Panc1 (cell line): ENCODE measurements around the gene ADAMTS2.

ENCODE experiments used
- POLR2AphosphoS5 ChIP-seq: IDR thresholded peaks from 2 replicates; pipeline ENCODE4 v1.6.1; 2012; ENCODE audit warnings: mild to moderate bottlenecking, low read depth, low read length, moderate library complexity
- SIN3A ChIP-seq: IDR thresholded peaks from 2 replicates; pipeline ENCODE4 v1.6.1; 2012; ENCODE audit warnings: low read depth, mild to moderate bottlenecking, low read length, moderate library complexity, borderline replicate concordance; ENCODE audit not compliant: insufficient read depth
- TCF7L2 ChIP-seq: IDR thresholded peaks from 2 replicates; pipeline ENCODE4 v1.6.1; 2011; ENCODE audit warnings: mild to moderate bottlenecking, low read depth, low read length, inconsistent platforms
- TF ChIP-seq, protein P1 (sequence below): fragments of 450-650 bp; IDR thresholded peaks from 2 replicates; pipeline ENCODE4 v1.5.1; 2017; ENCODE audit warnings: mild to moderate bottlenecking
- TF ChIP-seq, protein P2 (sequence below), 2 experiments: IDR thresholded peaks; 2 replicates each; pipeline ENCODE4 v1.6.1; 2011 to 2012; ENCODE audit warnings: low read depth in 2 of 2, control low read depth in 1 of 2, low read length in 1 of 2, mild to moderate bottlenecking in 1 of 2, moderate library complexity in 1 of 2; ENCODE audit not compliant: insufficient read depth in 1 of 2

DNA sequence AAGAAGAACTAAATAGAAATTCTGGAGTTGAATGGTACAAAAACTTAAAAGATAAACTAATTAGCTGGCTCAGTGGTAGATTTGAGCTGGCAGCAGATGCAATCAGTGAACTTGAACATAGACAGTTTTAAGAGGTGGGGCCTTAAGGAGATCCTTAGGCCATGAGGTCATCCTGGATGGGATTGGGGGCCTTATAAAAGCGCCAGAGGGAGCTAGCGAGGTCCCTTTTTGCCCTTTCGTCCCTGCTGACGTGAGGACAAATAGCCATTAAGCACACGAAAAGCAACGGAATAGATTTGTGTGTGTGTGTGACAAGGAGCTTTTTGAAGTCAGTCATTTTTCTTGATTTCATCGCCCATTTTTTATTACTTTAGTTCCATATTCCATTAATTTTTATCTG is 201.8 kb downstream of the ADAMTS2 start:
- TF ChIP-seq, protein P1, sequence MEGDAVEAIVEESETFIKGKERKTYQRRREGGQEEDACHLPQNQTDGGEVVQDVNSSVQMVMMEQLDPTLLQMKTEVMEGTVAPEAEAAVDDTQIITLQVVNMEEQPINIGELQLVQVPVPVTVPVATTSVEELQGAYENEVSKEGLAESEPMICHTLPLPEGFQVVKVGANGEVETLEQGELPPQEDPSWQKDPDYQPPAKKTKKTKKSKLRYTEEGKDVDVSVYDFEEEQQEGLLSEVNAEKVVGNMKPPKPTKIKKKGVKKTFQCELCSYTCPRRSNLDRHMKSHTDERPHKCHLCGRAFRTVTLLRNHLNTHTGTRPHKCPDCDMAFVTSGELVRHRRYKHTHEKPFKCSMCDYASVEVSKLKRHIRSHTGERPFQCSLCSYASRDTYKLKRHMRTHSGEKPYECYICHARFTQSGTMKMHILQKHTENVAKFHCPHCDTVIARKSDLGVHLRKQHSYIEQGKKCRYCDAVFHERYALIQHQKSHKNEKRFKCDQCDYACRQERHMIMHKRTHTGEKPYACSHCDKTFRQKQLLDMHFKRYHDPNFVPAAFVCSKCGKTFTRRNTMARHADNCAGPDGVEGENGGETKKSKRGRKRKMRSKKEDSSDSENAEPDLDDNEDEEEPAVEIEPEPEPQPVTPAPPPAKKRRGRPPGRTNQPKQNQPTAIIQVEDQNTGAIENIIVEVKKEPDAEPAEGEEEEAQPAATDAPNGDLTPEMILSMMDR, result no peak
- TF ChIP-seq, protein P2, sequence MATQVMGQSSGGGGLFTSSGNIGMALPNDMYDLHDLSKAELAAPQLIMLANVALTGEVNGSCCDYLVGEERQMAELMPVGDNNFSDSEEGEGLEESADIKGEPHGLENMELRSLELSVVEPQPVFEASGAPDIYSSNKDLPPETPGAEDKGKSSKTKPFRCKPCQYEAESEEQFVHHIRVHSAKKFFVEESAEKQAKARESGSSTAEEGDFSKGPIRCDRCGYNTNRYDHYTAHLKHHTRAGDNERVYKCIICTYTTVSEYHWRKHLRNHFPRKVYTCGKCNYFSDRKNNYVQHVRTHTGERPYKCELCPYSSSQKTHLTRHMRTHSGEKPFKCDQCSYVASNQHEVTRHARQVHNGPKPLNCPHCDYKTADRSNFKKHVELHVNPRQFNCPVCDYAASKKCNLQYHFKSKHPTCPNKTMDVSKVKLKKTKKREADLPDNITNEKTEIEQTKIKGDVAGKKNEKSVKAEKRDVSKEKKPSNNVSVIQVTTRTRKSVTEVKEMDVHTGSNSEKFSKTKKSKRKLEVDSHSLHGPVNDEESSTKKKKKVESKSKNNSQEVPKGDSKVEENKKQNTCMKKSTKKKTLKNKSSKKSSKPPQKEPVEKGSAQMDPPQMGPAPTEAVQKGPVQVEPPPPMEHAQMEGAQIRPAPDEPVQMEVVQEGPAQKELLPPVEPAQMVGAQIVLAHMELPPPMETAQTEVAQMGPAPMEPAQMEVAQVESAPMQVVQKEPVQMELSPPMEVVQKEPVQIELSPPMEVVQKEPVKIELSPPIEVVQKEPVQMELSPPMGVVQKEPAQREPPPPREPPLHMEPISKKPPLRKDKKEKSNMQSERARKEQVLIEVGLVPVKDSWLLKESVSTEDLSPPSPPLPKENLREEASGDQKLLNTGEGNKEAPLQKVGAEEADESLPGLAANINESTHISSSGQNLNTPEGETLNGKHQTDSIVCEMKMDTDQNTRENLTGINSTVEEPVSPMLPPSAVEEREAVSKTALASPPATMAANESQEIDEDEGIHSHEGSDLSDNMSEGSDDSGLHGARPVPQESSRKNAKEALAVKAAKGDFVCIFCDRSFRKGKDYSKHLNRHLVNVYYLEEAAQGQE (IDR thresholded peaks at IDR 0.05; ENCODE audit: insufficient read depth in 1 of 2, low read depth in 2 of 2, low read length in 1 of 2), result no peak
- TF ChIP-seq SIN3A (no peak), POLR2AphosphoS5 (no peak), TCF7L2 (no peak)
